ENCODE data around the gene CYTH4. TPM values are rescaled to one million over a fixed set of nuclear protein-coding genes. Genes with fewer than 3 reads are reported as not detected.

The CYTH4 gene
- total RNA-seq, 4 donors from 2014 or later = 0.55 to 4.3 (median 2.7) TPM

DNA sequence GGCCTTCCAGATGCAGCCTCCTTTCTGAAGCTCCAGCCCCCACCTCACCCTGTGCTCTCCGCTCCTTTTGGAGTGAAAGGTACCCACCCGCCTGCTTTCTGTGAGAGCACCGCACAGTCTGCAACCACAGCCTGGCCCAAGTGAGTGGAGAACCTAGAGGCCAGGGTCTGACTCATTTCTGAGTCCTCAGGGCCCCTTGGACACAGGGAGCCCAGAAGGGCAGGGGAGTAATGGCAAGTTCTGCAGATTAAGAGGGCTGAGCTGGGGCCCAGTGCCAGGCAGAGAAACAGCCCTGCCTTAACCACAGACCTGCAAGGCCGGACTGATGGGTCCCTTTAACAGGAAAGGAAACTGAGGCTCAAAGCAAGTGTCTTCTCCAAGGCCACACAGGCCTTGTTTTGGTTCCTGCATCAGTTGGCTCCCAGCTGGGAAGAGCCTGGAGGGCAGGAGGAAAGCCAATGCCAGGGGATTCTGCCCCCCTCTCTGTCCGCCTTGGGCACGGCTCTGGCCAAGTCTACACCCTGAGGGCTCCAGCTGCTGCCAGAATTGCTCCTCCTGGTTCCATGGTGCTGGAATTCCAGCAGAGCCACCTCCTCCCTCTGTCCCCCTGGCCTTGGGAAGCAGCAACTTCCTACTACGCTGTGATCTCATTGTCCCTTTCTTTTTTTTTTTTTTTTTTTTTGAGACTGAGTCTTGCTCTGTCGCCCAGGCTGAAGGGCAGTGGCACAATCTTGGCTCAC is 55.1 kb downstream of the CYTH4 start:
- peaks cover 93% of the 10 kb centered on the region for H3K27me3 ChIP-seq
- TF ChIP-seq POLR2A (IDR thresholded peaks at IDR 0.05) = no peak

DNA sequence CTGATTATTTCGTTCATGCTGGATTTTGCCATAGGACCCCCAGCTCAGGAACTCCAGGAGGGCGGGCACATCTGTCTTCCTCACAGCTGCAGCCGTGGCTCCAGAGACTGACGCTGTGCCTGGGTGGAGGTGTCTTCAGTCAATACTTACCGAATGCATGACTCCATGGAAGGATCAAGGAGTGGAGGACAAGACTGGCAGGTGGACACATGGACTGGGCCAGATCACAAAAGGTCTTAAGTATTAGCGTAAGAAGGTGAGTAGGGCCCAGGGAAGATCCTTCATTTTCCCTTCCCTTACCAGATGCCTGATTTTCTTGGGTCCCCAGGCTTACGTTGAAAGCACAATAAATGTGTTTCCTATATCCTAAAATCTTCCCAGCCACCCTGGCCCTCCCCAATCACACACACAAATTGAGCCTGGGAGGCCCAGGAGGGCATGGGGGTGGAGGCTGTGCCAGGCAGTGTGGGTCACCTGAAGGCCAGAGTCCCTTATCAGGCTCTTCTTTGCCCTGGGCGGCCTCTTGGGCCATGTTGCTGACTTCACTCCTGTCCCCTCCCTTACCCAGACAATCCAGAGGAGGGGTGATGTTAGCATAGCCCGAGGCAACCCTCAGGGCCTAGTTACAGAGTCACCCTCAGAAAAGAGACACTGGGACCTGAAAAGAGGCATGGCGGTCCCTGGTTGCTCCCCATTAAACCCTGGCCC is 56.4 kb downstream of the CYTH4 start:
- no peak overlapping the region for H3K27ac ChIP-seq
- no peaks in the 10 kb centered on the region for H3K9me3 ChIP-seq
- peaks cover 93% of the 10 kb centered on the region for H3K27me3 ChIP-seq
- no peaks in the 10 kb centered on the region for H3K36me3 ChIP-seq
- H3K4me1 ChIP-seq = peaks cover 6% of the 10 kb centered on the region
- WGBS = 95% methylated on average over 8 of the region's 10 CpGs
- TF ChIP-seq POLR2AphosphoS5 (IDR thresholded peaks at IDR 0.05) (no peak), POLR2A (IDR thresholded peaks at IDR 0.05) (no peak), EP300 (IDR thresholded peaks at IDR 0.05) (no peak)
- TF ChIP-seq, protein P1, sequence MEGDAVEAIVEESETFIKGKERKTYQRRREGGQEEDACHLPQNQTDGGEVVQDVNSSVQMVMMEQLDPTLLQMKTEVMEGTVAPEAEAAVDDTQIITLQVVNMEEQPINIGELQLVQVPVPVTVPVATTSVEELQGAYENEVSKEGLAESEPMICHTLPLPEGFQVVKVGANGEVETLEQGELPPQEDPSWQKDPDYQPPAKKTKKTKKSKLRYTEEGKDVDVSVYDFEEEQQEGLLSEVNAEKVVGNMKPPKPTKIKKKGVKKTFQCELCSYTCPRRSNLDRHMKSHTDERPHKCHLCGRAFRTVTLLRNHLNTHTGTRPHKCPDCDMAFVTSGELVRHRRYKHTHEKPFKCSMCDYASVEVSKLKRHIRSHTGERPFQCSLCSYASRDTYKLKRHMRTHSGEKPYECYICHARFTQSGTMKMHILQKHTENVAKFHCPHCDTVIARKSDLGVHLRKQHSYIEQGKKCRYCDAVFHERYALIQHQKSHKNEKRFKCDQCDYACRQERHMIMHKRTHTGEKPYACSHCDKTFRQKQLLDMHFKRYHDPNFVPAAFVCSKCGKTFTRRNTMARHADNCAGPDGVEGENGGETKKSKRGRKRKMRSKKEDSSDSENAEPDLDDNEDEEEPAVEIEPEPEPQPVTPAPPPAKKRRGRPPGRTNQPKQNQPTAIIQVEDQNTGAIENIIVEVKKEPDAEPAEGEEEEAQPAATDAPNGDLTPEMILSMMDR (IDR thresholded peaks at IDR 0.05) = no peak
- no peak for DNase-seq (ENCODE audit: low spot score in 2 of 2)
- no peak overlapping the region for H3K4me3 ChIP-seq

More for the DNA sequence above, 55.1 kb downstream of the CYTH4 start:
- Histone ChIP-seq H3K27ac (no peak overlapping the region), H3K4me1 (peaks cover 6% of the 10 kb centered on the region), H3K4me3 (no peak overlapping the region), H3K9me3 (no peaks in the 10 kb centered on the region), H3K36me3 (no peaks in the 10 kb centered on the region)
- DNase-seq (ENCODE audit: low spot score in 2 of 2) = no peak
- 58% methylated on average over 8 of the region's 8 CpGs for WGBS

DNA sequence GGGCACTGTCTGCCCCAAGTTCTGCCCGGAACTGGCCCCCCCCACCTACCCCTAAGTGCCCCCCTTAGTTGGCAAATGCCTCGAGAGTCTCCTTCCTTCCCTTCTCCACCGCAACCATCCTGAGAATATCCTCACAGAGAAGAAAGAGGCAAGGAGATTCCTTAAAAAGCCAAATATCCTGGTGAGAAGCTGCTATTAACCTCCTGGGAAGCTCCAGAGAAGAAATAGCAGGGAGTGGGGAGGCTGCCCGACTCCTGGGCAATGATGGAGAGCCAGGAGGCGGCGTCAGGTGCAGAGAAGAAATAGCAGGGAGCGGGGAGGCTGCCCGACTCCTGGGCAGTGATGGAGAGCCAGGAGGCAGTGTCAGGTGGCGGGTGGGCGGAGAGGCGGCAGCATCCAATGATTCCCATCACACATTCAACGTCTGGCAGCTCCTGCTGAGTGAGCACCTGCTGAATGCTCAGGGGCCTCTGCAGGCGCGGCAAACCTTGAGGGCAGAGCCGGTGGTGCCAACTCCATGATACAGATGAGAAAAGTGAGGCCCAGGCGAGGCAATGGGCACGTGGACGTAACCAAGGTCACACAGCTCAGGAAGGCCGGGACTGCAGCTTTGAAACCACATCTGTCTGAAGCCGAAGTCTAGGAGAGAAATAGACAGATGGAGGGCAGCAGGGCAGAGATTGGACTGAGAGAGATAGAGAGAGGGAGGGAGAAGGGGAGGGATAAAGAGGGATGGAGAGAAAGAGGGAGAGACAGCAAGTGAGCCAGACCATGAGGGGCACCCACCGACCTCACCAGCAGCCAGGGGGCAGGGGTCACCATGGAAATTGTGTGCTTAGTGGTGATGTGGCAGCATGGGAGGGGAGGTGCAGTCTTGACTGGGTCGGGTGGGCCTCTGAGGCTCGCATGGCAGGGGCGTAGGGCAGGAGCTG is 58.3 kb downstream of the CYTH4 start:
- Histone ChIP-seq H3K27ac (no peak overlapping the region), H3K9me3 (no peaks in the 10 kb centered on the region), H3K4me3 (no peak overlapping the region), H3K27me3 (peaks cover 86% of the 10 kb centered on the region), H3K36me3 (no peaks in the 10 kb centered on the region), H3K4me1 (no peaks in the 10 kb centered on the region)
- no peak for DNase-seq (ENCODE audit: low spot score in 2 of 2)
- TF ChIP-seq POLR2AphosphoS5 (IDR thresholded peaks at IDR 0.05) (no peak), POLR2A (IDR thresholded peaks at IDR 0.05) (no peak), EP300 (IDR thresholded peaks at IDR 0.05) (no peak)
- TF ChIP-seq, protein P1 (IDR thresholded peaks at IDR 0.05) = no peak
- 32% methylated on average over 24 of the region's 24 CpGs for WGBS

DNA sequence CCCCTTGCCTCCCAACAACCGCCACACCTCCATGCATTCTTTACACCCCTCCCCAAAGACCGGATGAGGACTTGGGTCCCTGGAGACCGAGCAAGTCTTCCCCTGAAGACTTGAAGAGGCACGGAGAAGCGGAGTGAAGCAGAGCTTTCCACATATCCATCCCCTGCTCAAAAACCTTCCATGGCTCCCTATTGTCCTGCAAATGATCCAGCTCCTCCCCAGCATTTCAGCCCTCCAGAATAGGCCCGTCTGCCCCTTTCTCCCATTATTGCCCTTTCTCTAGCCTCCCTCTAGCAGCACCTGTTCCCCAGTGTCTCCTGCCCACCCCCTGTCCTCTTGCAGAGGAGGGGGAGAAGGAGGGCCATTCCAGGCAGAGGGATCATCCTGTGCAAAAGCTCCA is 59.8 kb downstream of the CYTH4 start:
- H3K36me3 ChIP-seq = no peaks in the 10 kb centered on the region
- H3K4me3 ChIP-seq = no peak overlapping the region
- H3K4me1 ChIP-seq = peaks cover 3% of the 10 kb centered on the region
- H3K9me3 ChIP-seq = no peaks in the 10 kb centered on the region
- no peak overlapping the region for H3K27ac ChIP-seq
- WGBS = 75% methylated on average over 6 of the region's 6 CpGs
- peaks cover 71% of the 10 kb centered on the region for H3K27me3 ChIP-seq
- DNase-seq (ENCODE audit: low spot score in 2 of 2) = no peak
- TF ChIP-seq EP300 (IDR thresholded peaks at IDR 0.05) = no peak
- no peak for TF ChIP-seq POLR2A (IDR thresholded peaks at IDR 0.05)
- TF ChIP-seq, protein P1 (IDR thresholded peaks at IDR 0.05) = no peak
- no peak for TF ChIP-seq POLR2AphosphoS5 (IDR thresholded peaks at IDR 0.05)

DNA sequence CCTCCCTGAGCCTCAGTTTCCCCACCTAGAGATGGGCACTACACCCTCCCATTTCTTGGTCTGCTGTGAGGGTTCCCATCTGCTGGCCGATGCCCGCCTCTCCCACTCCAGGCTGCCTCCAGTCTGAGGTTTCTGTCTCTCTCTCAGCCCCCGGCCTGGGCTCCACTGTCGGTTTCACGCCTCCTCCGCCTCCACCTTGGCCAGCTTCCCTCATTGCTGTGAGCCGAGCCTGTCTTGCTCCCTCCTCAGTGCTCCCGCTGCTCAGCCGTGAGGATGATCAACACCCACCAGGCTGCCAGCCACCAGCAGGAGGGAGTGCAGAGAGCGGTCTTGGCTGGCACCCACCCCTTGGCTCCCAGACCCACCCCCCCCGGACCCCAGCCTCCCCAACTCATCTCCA is 61.0 kb downstream of the CYTH4 start:
- Histone ChIP-seq H3K4me1 (peaks cover 3% of the 10 kb centered on the region), H3K36me3 (no peaks in the 10 kb centered on the region), H3K27me3 (peaks cover 64% of the 10 kb centered on the region), H3K4me3 (no peak overlapping the region), H3K27ac (no peak overlapping the region), H3K9me3 (no peaks in the 10 kb centered on the region)
- DNase-seq (ENCODE audit: low spot score in 2 of 2) = no peak
- WGBS = 47% methylated on average over 11 of the region's 11 CpGs
- TF ChIP-seq, protein P1 (IDR thresholded peaks at IDR 0.05) = no peak
- TF ChIP-seq POLR2AphosphoS5 (IDR thresholded peaks at IDR 0.05) (no peak), EP300 (IDR thresholded peaks at IDR 0.05) (no peak), POLR2A (IDR thresholded peaks at IDR 0.05) (no peak)
